H1 (cell line): Measurements from ENCODE around the gene SPSB2.

Experiments used
- EZH2 ChIP-seq: fragments of 200-600 bp; sonication (generic); IDR thresholded peaks from 2 replicates; pipeline ENCODE4 v1.7.1; 2012; ENCODE audit warnings: low read depth, mild to moderate bottlenecking, moderate library complexity, low read length, inconsistent platforms; ENCODE audit not compliant: severe bottlenecking
- FOSL1 ChIP-seq: IDR thresholded peaks from 2 replicates; pipeline ENCODE4 v1.6.1; 2011; ENCODE audit warnings: mild to moderate bottlenecking, low read depth, low read length, moderate library complexity; ENCODE audit not compliant: insufficient read depth
- HDAC2 ChIP-seq, 2 experiments: fragments of 300-600 bp in 1 of 2; sonication (generic) in 1 of 2; IDR thresholded peaks; 2 replicates each; pipeline ENCODE4 v1.6.1; 2011 to 2012; ENCODE audit warnings: low read depth in 2 of 2, low read length in 2 of 2, mild to moderate bottlenecking in 2 of 2, moderate library complexity in 2 of 2, borderline replicate concordance in 1 of 2, inconsistent platforms in 1 of 2
- SP1 ChIP-seq: IDR thresholded peaks from 2 replicates; pipeline ENCODE4 v1.6.1; 2011; ENCODE audit warnings: low read depth, low read length
- TF ChIP-seq, protein P1 (sequence below), 3 experiments: IDR thresholded peaks; 1 replicate in 2 of 3; 2 replicates in 1 of 3; pipeline versions ENCODE4 v1.5.1 to v1.6.1; 2011; ENCODE audit warnings: low read length in 3 of 3, mild to moderate bottlenecking in 3 of 3, inconsistent platforms in 2 of 3, low read depth in 1 of 3, moderate library complexity in 1 of 3; ENCODE audit not compliant: insufficient read depth in 1 of 3; ENCODE audit errors: control extremely low read depth in 1 of 3

DNA sequence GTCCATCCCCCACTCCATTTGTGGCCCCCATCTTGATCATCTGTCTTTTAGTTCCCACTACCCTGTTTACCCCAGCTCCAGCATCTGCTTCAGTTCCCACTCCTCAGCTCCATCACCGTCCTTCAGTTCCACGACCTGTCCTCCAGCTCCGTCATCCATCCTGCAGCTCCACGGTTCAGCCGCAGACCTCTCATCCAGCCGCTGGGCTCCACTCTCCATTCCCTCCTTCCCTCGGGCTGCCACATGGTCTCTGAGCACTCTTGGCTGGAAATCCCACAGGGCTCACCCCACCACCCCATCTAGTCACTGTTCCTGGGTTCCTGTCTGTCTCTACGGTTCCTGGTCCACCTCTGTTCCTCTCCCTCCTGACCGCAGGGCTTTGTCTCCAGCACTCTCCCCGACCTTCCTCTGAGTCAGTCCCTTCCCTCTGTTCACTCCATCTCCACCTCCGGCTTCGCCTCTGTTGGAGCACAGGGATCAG lies 48.2 kb downstream of the SPSB2 start:
- TF ChIP-seq, protein P1, sequence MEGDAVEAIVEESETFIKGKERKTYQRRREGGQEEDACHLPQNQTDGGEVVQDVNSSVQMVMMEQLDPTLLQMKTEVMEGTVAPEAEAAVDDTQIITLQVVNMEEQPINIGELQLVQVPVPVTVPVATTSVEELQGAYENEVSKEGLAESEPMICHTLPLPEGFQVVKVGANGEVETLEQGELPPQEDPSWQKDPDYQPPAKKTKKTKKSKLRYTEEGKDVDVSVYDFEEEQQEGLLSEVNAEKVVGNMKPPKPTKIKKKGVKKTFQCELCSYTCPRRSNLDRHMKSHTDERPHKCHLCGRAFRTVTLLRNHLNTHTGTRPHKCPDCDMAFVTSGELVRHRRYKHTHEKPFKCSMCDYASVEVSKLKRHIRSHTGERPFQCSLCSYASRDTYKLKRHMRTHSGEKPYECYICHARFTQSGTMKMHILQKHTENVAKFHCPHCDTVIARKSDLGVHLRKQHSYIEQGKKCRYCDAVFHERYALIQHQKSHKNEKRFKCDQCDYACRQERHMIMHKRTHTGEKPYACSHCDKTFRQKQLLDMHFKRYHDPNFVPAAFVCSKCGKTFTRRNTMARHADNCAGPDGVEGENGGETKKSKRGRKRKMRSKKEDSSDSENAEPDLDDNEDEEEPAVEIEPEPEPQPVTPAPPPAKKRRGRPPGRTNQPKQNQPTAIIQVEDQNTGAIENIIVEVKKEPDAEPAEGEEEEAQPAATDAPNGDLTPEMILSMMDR (IDR thresholded peaks at IDR 0.05; ENCODE audit: control extremely low read depth in 1 of 3, insufficient read depth in 1 of 3, low read depth in 1 of 3, low read length in 3 of 3): no peak
- TF ChIP-seq HDAC2 (IDR thresholded peaks at IDR 0.05; ENCODE audit: borderline replicate concordance in 1 of 2, low read depth in 2 of 2, low read length in 2 of 2) (no peak), FOSL1 (no peak), EZH2 (no peak), SP1 (no peak)
